Astrocyte (in vitro differentiated cells and primary cell): ENCODE results near the gene OR8B12.

Experiments used
- EZH2 ChIP-seq: IDR thresholded peaks from 2 replicates; pipeline ENCODE4 v1.6.1; 2012; ENCODE audit warnings: mild to moderate bottlenecking, low read length, inconsistent platforms; ENCODE audit not compliant: insufficient read depth
- TF ChIP-seq, protein P1 (sequence below): IDR thresholded peaks from 2 replicates; pipeline ENCODE4 v1.5.1; 2011; ENCODE audit warnings: low read depth, mild to moderate bottlenecking, inconsistent platforms, low read length, moderate library complexity; ENCODE audit not compliant: insufficient read depth

DNA sequence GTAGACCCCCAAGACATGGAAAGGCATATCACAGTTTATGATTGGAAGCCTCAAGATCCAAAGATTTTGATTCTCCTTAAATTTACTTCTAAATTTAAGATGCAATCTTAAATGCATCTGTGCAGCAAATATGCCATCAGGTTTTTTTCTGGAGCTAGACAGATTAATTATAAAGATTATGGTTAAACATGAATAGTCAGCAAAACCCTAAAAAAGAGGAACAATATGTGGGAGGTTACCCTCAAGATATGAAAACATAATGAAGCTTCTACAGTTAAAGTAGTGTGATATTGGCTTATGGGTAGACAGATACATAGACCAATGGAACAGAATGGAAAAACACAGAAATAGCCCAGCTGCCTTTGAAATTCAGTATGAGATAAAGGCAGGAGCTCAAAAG lies 31.7 kb downstream of the OR8B12 start:
- TF ChIP-seq, protein P1, sequence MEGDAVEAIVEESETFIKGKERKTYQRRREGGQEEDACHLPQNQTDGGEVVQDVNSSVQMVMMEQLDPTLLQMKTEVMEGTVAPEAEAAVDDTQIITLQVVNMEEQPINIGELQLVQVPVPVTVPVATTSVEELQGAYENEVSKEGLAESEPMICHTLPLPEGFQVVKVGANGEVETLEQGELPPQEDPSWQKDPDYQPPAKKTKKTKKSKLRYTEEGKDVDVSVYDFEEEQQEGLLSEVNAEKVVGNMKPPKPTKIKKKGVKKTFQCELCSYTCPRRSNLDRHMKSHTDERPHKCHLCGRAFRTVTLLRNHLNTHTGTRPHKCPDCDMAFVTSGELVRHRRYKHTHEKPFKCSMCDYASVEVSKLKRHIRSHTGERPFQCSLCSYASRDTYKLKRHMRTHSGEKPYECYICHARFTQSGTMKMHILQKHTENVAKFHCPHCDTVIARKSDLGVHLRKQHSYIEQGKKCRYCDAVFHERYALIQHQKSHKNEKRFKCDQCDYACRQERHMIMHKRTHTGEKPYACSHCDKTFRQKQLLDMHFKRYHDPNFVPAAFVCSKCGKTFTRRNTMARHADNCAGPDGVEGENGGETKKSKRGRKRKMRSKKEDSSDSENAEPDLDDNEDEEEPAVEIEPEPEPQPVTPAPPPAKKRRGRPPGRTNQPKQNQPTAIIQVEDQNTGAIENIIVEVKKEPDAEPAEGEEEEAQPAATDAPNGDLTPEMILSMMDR, result no peak
- no peak for TF ChIP-seq EZH2
